ENCODE measurements around the gene NTNG2. TPM values are rescaled to one million over a fixed set of nuclear protein-coding genes. Genes with fewer than 3 reads are reported as not detected.
A peak's percentile ranks its signal among the peaks of the same experiment; 100 is the strongest.

NTNG2 gene
- total RNA-seq, 4 donors from 2014 or later, result 0.44 to 1.2 (median 0.75) TPM

DNA sequence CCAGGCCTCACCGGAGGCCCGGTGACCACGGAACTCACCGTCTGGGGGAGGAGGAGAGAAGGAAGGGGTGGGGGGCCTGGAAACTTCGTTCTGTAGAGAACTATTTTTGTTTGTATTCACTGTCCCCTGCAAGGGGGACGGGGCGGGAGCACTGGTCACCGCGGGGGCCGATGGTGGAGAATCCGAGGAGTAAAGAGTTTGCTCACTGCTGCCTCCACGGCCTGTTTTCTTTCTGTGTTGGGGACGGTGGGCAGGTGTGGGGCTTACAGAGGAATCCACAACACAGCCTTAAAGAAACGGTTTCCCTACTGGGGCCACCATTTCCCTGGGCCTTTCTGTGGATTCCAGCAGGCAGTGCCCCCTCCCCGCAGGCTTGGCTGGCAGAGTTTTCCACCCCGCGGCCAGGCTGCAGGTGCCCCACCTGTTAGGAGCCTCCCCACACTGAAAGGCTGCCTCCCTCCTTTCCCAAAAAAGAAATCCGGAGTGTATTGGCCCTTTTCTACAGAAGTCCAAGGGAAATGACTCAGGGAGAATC, 80.8 kb downstream of the NTNG2 start:
- H3K9me3 ChIP-seq, result no peaks in the 10 kb centered on the region
- DNase-seq, result no peak
- H3K4me3 ChIP-seq (replicated peaks in 1 of 3), result peak overlapping the region in 2 of 3 donors; percentile 26 to 52
- peaks cover 10 to 13% of the 10 kb centered on the region in 2 donors for H3K4me1 ChIP-seq
- H3K36me3 ChIP-seq, result no peaks in the 10 kb centered on the region
- no peaks in the 10 kb centered on the region for H3K27me3 ChIP-seq
- TF ChIP-seq, protein P1, sequence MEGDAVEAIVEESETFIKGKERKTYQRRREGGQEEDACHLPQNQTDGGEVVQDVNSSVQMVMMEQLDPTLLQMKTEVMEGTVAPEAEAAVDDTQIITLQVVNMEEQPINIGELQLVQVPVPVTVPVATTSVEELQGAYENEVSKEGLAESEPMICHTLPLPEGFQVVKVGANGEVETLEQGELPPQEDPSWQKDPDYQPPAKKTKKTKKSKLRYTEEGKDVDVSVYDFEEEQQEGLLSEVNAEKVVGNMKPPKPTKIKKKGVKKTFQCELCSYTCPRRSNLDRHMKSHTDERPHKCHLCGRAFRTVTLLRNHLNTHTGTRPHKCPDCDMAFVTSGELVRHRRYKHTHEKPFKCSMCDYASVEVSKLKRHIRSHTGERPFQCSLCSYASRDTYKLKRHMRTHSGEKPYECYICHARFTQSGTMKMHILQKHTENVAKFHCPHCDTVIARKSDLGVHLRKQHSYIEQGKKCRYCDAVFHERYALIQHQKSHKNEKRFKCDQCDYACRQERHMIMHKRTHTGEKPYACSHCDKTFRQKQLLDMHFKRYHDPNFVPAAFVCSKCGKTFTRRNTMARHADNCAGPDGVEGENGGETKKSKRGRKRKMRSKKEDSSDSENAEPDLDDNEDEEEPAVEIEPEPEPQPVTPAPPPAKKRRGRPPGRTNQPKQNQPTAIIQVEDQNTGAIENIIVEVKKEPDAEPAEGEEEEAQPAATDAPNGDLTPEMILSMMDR (IDR thresholded peaks at IDR 0.05), result no peak
- TF ChIP-seq POLR2A (IDR thresholded peaks at IDR 0.05), result no peak
- 29 to 53% methylated on average over 18 of the region's 18 CpGs for WGBS, 2 donors
- intact Hi-C loops (cut with DNase I), result no loop called here
- no peak overlapping the region for H3K27ac ChIP-seq

DNA sequence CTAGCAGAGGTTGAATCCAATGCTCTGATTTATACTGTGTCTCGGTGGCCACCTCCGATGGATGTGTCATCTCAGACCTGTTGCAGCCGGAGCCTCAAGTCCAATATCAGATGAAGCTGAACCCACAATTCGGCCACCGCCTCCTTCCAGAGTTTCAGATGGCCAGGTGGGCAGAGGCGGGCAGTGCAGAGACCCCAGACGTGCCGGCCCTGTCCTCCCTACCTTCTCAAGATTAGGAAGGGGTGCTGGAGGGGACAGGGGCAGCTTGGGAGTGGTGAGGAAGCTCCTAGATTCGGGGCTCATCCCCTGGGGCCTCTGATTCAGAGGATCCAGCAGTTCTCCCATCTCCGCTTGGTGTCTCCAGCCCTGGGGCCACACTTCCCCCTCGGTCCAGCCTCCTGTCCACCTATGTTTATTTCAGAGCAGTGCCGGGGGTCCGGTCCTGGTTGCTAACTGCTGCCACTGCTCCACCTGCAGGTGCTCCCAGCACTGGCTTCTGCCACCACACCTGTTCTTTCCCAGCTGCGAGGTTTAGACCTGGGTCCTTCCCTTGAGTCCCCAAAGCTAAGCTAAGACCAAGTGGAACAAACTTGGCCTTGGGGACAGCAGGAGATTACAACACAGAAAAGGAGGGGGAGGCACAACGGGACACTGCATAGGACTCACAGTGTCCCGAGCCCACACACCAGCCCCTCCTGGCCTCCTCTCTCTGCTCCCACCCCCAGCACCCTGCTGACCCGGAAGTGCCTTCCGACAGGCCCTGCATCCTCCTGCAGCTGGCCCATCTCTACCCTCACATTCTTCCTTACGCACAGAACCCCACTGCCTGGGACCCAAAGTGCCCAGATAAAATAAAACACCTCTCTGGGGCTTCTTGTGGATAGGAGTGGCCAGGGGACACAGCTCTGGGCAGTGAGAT, 81.6 kb downstream of the NTNG2 start:
- Histone ChIP-seq H3K4me1 (peaks cover 10 to 13% of the 10 kb centered on the region in 2 donors), H3K27ac (no peak overlapping the region), H3K9me3 (no peaks in the 10 kb centered on the region), H3K36me3 (no peaks in the 10 kb centered on the region), H3K27me3 (no peaks in the 10 kb centered on the region), H3K4me3 (replicated peaks in 1 of 3) (no peak overlapping the region)
- TF ChIP-seq, protein P1 (IDR thresholded peaks at IDR 0.05), result no peak
- no peak for TF ChIP-seq POLR2A (IDR thresholded peaks at IDR 0.05)
- intact Hi-C loops (cut with DNase I), result no loop called here
- DNase-seq, result no peak
- WGBS, 2 donors, result 89 to 93% methylated on average over 15 to 19 of the region's 19 CpGs

DNA sequence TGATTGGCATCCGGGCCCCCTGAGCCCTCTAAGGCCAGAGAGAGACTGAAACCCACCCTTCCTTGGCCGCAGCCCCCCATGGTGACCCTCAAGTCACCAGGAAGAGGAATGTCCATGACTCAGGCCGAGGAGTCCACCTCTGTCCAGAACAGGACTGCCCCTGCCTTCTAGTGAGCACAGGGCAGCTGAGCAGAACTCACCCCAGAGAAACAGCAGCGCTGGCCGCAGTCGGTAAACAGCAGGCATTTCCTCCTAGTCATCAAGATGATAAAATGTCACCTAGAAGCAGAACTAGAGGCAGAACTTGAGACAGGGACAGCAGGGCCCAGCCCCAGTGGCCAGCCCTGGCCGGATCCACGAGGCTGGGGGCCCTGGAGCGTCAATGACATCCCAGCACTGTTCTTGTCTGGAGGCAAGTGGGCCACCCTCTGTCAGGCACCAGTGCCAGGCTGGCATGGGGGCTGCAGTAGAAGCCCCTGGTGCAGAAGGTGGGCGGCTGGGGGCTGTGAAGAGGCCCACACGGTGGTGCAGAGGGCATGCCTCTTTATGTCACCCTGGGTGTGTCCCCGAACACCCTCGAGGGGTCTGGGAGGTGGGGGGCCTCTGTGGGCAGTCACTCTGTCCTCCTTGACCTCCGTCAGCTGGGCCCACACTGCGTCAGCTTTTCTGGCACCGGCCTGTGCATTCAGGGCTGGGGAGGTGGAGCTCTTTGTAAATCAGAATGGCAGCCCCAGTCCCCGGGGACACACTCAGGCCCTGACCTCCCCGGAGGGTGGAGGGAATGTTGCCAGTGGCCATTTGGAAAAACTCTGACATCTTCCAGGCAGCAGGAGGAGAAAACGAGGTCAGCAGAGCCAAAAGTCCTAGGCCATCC, 83.0 kb downstream of the NTNG2 start:
- Histone ChIP-seq H3K27me3 (no peaks in the 10 kb centered on the region), H3K4me3 (replicated peaks in 1 of 3) (no peak overlapping the region), H3K27ac (no peak overlapping the region), H3K4me1 (peaks cover 10 to 22% of the 10 kb centered on the region in 2 donors), H3K36me3 (no peaks in the 10 kb centered on the region), H3K9me3 (no peaks in the 10 kb centered on the region)
- DNase-seq, result peak in 1 of 2 donors; percentile 46
- TF ChIP-seq, protein P1 (IDR thresholded peaks at IDR 0.05), result no peak
- no peak for TF ChIP-seq POLR2A (IDR thresholded peaks at IDR 0.05)
- intact Hi-C loops (cut with DNase I), result no loop called here
- 63 to 67% methylated on average over 9 to 14 of the region's 19 CpGs for WGBS, 2 donors

DNA sequence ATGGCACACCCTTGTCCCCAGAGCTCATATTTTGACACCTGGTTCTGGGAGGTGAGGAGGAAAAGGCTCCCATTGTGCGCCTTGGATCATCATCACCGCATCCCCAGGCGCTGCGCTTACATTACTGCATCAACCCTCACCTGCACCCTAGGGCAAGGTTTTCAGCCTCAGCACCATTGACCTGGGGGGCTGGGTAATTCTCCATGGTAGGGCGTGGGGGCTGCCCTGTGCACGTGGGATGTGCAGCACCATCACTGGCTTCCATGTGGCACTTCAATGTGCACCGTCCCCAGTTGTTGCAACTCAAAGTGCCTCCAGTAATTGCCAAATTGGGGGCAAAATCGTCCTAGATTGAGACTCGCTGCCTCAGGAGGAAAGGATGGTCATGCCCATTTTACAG, 83.6 kb downstream of the NTNG2 start:
- 87 to 88% methylated on average over 9 of the region's 9 CpGs for WGBS, 2 donors
- Histone ChIP-seq H3K4me3 (replicated peaks in 1 of 3) (no peak overlapping the region), H3K27ac (no peak overlapping the region), H3K9me3 (no peaks in the 10 kb centered on the region), H3K36me3 (no peaks in the 10 kb centered on the region), H3K4me1 (peaks cover 10 to 22% of the 10 kb centered on the region in 2 donors), H3K27me3 (no peaks in the 10 kb centered on the region)
- DNase-seq, result no peak
- intact Hi-C loops (cut with DNase I), result no loop called here
- TF ChIP-seq, protein P1 (IDR thresholded peaks at IDR 0.05), result no peak
- no peak for TF ChIP-seq POLR2A (IDR thresholded peaks at IDR 0.05)
